ENCODE data around the gene CNOT6.

Gene CNOT6

GRCh38 chr5:180586204-180586603, 92.0 kb downstream of the CNOT6 start:
- DNase-seq = no peak

GRCh38 chr5:180586870-180587269, 92.7 kb downstream of the CNOT6 start:
- no peak for DNase-seq

DNA sequence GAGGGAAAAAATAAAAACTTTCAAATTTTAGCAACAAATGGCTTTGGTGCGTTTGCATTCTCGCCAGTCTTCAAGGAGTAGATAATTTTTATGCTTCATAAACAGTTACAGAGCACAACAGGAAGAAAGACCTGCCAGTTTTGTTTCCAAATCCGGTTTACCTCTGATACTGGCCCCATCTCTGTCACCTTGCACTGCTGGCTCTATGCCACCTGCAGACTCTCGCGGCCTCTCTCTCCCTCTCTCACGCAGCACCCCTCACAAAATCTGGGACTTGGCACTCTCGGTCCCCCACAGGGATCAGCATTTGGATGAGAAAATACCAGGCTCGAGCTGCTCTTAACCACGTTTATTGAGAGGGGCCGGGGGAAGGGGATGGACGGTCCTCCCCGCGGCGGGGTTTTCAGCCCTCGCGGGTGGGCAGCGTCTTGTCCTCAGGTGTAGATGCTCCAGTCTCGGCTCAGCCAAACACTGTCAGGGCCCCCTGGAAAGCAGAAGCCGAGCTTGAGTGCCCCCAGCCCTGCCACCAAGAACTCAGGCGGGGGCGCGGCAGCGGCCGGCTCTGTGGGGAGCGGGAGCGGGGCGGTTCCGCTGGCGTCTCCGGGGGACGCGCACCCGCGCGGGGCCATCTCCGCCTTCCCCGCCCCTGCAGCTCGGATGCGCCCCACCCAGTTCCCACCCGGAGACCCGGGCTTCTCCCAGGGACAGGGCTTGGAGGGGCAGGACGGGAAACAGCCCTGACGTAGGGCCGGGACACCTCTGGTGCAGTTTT, 95.8 kb downstream of the CNOT6 start:
- no peak for DNase-seq

DNA sequence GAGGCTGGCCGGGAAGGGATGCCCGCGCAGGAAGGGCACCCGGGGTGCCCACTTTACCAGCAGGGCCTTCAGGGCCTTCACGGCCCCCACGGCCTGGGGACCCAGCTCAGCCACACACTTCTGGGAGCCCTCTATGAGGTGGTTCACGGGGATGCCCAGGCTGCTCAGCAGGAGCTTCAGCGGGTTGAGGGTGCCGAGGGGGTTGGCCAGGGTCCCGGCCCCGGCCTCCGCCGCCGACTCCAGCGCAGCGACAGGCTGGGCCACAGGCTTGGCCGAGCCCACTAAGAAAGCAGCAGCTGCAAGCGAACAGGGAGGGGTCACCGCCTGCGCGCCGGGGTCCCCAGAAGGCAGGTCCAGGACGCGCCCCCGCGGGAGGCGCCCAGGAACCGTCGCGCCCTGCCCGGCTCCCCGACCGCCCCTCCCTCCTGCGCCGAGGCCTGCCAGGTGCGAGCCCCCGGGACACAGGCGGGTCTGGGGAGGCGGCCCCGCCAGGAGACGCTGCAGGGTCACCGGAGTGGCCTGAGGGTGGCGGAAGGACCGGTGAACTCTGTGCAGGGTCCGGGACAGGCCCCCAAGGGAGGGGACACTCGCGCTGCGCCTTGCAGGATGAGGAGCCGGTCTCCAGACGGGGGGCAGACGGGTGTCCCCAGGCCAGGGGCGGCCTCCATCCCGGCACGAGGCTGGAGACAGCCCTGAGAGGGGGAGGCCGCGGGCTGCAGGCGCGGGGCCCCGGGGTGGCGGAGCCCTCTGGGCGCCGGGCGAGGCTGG, 96.5 kb downstream of the CNOT6 start:
- DNase-seq = no peak

- no peak for DNase-seq
Measured at GRCh38 chr5:180591311-180591887, 97.2 kb downstream of the CNOT6 start, which contains the start of gene SCGB3A1. Gene SCGB3A1 (minus strand): TSS chr5:180591499. CDS start chr5:180591462, 37 bp downstream.

- no peak for DNase-seq
Measured at GRCh38 chr5:180592176-180592575, 98.0 kb downstream of the CNOT6 start.

GRCh38 chr5:180593446-180594206, 99.4 kb downstream of the CNOT6 start:
- no peak for DNase-seq

DNA sequence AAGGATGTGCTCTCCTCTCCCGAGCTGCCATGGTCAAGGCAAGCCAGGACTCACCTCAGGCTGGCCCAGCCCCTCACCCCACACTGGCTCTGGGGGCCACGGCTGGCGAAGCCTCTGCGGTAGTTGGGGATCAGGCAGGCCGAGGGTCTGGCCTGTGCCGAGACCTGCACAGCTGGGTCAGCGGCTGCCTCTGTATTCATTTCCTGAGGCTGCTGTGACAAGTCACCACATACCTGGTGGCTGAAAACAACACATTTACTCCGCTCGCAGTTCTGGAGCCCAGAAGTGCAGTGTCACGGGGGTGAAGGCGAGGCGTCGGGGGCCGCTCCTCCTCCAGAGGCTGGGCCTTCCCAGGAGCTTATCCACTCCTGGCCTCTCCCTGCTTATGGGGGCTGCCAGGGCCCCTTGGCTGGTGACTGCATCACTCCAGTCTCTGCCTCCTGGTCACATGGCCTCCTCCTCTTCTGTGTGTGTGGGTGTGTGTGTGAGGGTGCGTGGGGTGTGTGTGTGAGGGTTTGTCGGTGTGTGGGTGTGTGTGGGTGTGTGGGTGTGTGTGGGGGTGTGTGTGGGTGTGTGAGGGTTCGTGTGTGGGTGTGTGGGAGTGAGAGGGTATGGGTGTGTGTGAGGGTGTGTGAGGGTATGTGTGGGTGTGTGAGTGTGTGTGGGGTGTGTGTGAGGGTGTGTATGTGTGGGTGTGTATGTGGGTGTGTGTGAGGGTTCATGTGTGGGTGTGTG, 100.3 kb downstream of the CNOT6 start:
- no peak for DNase-seq

DNA sequence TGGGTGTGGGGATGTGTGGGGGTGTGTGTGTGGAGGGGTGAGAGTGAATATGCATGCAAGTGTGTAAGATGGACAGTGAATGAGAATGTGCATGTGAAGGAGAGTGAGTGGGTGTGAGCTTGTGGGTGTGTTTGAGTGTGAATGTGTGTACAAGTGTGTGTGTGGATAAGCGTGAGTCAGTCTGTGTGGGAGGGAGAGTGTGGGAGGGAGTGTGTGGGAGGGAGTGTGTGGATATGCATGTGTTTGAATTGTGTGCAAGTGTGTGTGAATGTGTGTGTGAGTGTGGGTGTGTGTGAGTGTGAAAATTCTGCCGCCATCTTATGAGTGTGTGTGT, 100.8 kb downstream of the CNOT6 start:
- DNase-seq = no peak

GRCh38 chr5:180595381-180596114, 101.4 kb downstream of the CNOT6 start:
- no peak for DNase-seq

DNA sequence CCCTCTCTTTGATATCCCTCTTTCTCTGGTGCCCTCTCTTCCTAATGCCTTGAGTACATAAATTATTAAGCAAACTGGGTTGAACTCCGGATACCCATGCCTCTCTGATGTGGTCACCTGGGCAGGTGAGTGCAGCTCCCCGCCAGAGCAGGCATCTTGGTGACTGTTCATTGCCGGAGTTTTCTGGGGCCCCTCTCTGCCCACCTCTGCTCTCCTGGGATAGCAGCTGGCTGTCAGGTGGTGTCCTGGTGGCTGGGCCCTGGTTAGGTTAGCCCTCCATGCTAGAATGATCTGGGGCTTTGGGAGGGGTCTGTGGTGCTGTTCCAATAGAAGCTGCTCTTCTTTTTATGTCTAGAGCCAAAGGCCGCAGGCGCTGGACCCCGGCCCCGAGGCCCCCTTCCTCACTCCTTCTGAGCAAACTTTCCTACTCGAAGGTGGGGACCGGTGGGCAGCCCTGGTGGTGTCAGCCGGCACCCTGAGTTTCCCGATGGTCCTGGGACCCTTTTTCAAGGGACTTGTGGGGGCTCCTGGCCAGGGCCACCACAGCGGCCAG, 102.0 kb downstream of the CNOT6 start:
- DNase-seq = no peak

DNA sequence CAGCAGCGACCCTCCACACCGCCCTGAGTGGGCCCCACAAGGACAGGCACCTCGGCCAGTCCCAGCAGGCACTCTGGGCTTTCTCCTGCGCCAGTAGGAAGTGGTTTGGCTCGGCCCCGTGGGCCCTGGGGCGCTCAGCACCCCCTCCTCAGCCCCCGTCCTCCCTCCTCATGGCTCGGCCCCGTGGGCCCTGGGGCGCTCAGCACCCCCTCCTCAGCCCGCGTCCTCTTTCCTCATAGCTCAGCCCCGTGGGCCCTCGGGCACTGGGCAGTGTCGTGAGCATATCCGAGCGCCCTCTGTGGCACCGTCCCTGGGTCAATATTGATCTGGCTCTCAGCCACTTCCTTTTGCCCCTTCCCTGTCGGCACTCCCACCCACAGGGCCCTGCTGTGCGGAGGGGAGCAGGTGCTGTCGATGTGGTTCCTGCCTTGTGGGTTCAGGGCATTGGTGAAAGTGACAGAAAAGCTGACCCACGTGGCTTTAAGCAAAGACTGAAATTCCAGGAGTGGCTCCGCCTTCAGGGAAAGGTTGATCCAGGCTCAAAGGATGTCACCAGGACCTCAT, 102.6 kb downstream of the CNOT6 start:
- DNase-seq = no peak

DNA sequence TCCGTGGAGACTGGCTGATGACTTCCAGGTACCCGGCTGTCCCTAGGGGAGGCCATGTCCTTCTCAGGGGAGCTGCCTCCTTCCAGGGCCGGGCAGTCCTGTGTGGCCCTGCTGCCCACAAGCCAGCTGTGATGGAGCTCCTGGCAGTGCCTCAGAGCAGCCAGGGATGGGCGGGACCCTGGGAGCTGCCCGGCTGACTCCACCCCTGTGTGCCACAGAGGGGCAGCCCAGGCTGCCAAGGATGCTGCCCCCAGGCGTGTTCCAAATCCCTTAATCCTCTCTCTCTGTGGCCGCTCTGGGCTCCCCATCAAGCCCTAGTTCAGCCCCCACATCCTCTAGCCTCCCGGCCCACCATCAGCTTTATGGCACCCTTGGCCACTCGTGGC, 104.1 kb downstream of the CNOT6 start:
- DNase-seq = no peak

- no peak for DNase-seq
Measured at GRCh38 chr5:180598797-180599589, 104.8 kb downstream of the CNOT6 start.

DNA sequence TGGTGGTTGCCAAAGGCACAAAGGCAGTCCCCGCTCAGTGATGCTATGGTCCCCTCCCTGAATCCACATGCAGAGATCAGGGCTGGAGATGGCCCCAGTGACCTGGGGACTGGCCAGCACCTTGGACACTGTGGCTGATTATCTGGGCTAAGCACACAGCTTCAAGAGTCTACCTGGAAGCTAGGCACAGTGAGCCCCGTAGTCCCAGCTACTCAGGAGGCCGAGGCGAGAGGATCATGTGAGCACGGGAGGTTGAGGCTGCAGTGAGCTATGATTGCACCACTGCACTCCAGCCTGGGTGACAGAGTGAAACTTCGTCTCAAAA, 105.4 kb downstream of the CNOT6 start:
- DNase-seq = no peak

- DNase-seq = no peak
Measured at GRCh38 chr5:180599981-180600553, 105.9 kb downstream of the CNOT6 start.

DNA sequence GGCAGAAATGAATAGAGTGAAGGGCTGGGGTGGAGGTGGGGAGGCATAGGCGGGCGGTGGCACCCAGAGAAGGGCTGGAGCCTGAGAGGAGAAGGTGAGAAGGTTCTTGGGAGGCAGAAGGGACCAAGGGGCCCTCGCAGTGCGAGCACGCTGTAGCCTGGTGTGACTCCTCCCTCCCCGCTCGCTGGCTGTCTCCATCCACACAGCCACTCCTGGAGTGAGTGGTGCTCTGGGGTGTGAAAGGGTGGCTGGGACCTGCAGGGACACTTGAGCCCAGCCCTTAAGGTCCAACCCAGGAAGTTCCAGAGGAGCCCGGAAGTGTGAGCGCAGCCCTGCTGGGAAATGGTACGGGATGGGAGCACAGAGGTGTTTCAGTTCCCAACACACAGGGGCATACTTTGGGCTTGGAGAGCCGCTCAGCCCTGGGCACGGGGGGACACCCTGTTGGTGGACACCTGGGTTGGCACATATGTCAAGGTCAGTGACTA, 106.4 kb downstream of the CNOT6 start:
- no peak for DNase-seq

GRCh38 chr5:180601591-180602480, 107.7 kb downstream of the CNOT6 start:
- no peak for DNase-seq
